ENCODE data around the gene WDCP.
"Not testable (repeated sequence)": the region's sequence is repeated elsewhere in the genome, so short reads cannot be mapped to it uniquely, and the experiment has no call there.

WDCP gene

GRCh38 chr2:24021122-24021998, 25.8 kb downstream of the WDCP start:
- DNase-seq, result no peak

GRCh38 chr2:24020244-24020643, 26.9 kb downstream of the WDCP start:
- no peak for DNase-seq

GRCh38 chr2:24019729-24020128, 27.5 kb downstream of the WDCP start:
- no peak for DNase-seq

GRCh38 chr2:24018241-24018640, 28.9 kb downstream of the WDCP start:
- DNase-seq, result no peak

GRCh38 chr2:24017711-24018110, 29.5 kb downstream of the WDCP start:
- no peak for DNase-seq

GRCh38 chr2:24016853-24017703, 30.1 kb downstream of the WDCP start:
- no peak for DNase-seq

- no peak for DNase-seq
Observed at GRCh38 chr2:24016376-24016761, 30.8 kb downstream of the WDCP start.

GRCh38 chr2:24015562-24016375, 31.4 kb downstream of the WDCP start:
- no peak for DNase-seq

- DNase-seq, result not testable (repeated sequence)
Observed at GRCh38 chr2:24014902-24015301, 32.3 kb downstream of the WDCP start.

- DNase-seq, result no peak
Observed at GRCh38 chr2:24012521-24013188, 34.5 kb downstream of the WDCP start.

GRCh38 chr2:24011250-24012104, 35.7 kb downstream of the WDCP start:
- DNase-seq, result no peak

- no peak for DNase-seq
Observed at GRCh38 chr2:24010477-24011249, 36.5 kb downstream of the WDCP start.

GRCh38 chr2:24009680-24010476, 37.3 kb downstream of the WDCP start, which contains the start of gene MFSD2B:
MFSD2B (plus strand) TSS chr2:24010085; CDS start chr2:24010097, 12 bp downstream.
- no peak for DNase-seq

- DNase-seq, result no peak
Observed at GRCh38 chr2:24009367-24009679, 37.9 kb downstream of the WDCP start.

- DNase-seq, result no peak
Observed at GRCh38 chr2:24008672-24009366, 38.4 kb downstream of the WDCP start.

- DNase-seq, result no peak
Observed at GRCh38 chr2:24007693-24008092, 39.5 kb downstream of the WDCP start.

GRCh38 chr2:23994567-23994966, 52.6 kb downstream of the WDCP start:
- no peak for DNase-seq

GRCh38 chr2:23993736-23994269, 53.4 kb downstream of the WDCP start:
- no peak for DNase-seq

- DNase-seq, result no peak
Observed at GRCh38 chr2:23992931-23993330, 54.3 kb downstream of the WDCP start.

All from NCI-H748 treated with DMSO at 0.1 percent for 48 hours (cell line).